GM13976 (cell line): Measurements from ENCODE around the gene PDCD10.

Experiments
- DNase-seq: peaks from one replicate; pipeline ENCODE4 v3.0.0; 2012; ENCODE audit warnings: low spot score
- CTCF ChIP-seq: IDR thresholded peaks from 2 replicates; pipeline ENCODE4 v1.5.1; 2012; ENCODE audit warnings: borderline replicate concordance, mild to moderate bottlenecking; ENCODE audit not compliant: insufficient read depth; ENCODE audit errors: extremely low read depth, missing control alignments, control extremely low read depth
- in situ Hi-C: fragments of 300-500 bp; cut with MboI; formaldehyde crosslinking; loops from one replicate; pipeline ENCODE4 v1.12.0; 2022; ENCODE audit warnings: low sequenced_read_pairs, mixed read lengths, inconsistent platforms; ENCODE audit not compliant: unreplicated experiment

PDCD10 gene

GRCh38 chr3:167772992-167773391 lies 38.3 kb upstream of the PDCD10 start:
- in situ Hi-C loops: no loop called here
- TF ChIP-seq CTCF: no peak
- no peak for DNase-seq

- no peak for TF ChIP-seq CTCF
Observed at GRCh38 chr3:167762296-167762695, 27.6 kb upstream of the PDCD10 start.

DNA sequence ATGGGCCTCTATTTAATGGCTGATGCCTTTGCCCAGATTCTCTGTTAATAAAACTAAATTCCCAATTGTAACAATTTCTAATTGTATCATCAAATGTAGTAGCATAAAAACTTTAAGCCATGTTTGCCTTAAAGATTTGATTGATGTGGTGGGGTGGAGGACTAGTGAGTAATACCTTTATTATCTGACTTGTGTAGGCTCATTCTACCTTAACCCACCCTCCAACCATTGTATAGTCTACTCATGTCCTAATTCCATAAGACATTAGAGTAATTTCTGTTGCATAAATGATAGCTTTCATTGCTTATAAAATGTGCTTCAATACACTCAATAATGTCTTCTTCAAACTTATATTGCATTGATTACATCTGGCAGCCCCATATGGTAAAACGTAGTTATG lies 26.6 kb upstream of the PDCD10 start:
- TF ChIP-seq CTCF: no peak
- DNase-seq: no peak
- in situ Hi-C loops: no loop called here

More at GRCh38 chr3:167762296-167762695, 27.6 kb upstream of the PDCD10 start:
- in situ Hi-C loops: no loop called here
- DNase-seq: no peak

- DNase-seq: no peak
- in situ Hi-C loops: no loop called here
- TF ChIP-seq CTCF: no peak
Observed at GRCh38 chr3:167754049-167754448, 19.4 kb upstream of the PDCD10 start.

DNA sequence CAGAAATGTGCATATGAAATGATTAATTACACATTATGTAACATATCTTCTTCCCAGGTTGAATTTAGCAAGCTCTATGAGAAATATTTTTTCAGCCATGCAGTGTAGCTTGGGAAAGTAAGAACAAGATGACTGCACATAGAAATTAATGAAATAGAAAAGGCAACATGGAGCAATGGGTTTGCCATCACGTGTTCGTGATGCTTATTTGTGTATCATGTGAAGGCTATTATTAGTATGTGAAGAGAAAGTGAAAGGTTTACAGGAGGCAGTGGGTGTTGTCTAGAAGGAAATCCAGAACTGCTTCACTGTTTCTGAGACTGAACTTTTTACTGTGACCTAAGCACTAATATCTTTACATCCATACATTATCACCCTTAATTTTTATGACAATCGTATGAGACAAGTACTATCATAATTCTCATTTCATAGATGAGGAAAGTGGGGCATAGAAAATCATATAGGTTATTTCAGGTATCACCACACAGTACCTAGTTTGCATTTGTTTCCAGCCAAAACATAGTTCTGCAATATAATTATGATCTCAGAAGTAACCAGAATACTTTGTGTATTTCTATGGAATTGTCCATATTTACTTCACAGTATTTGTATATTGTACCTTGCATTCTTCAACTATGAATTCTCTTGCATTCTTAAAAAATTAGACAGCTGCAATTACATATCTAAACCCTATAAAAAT lies 15.7 kb upstream of the PDCD10 start:
- no peak for TF ChIP-seq CTCF
- peak; percentile 58 for DNase-seq
- in situ Hi-C loops: no loop called here

DNA sequence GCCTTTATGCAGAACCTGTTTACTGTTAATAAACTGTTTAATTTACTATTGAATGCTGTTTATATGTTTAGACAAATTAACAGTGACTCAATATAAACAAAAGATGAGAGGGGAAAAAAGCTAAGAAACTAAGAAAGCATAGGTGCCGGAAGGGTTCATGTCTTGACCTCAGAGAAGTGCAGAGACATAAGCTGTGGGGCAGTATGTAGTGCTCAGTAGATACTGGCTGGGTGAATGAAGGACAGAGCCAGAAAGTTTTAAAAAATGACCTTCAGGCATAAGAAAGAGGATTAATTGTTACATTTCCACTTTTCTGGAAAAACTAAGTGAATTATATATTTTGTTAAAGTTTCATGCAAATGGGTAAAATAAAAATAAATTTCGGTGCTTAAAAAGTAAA lies 15.0 kb upstream of the PDCD10 start:
- in situ Hi-C loops: no loop called here
- DNase-seq: no peak
- TF ChIP-seq CTCF: no peak
